HUES6 (cell line): ENCODE results near the gene DGKQ.
"Not testable (repeated sequence)": the region's sequence is repeated elsewhere in the genome, so short reads cannot be mapped to it uniquely, and the experiment has no call there.

Experiments used
- H3K27ac ChIP-seq: 2 replicates; pipeline ENCODE4 v1.7.0; 2013; ENCODE audit warnings: low read depth, mild to moderate bottlenecking, low read length, inconsistent platforms
- H3K27me3 ChIP-seq: 2 replicates; pipeline ENCODE4 v1.6.1; 2013; ENCODE audit warnings: low read length; ENCODE audit not compliant: control insufficient read depth, insufficient read depth
- H3K36me3 ChIP-seq: 2 replicates; pipeline ENCODE4 v1.6.1; 2013; ENCODE audit warnings: low read length; ENCODE audit not compliant: control insufficient read depth, insufficient read depth
- H3K4me1 ChIP-seq: 2 replicates; pipeline ENCODE4 v1.6.1; 2013; ENCODE audit warnings: low read length; ENCODE audit not compliant: control insufficient read depth, insufficient read depth
- H3K4me3 ChIP-seq: 2 replicates; pipeline ENCODE4 v1.5.1; 2013; ENCODE audit warnings: low read depth, low read length
- H3K9ac ChIP-seq: one replicate; pipeline ENCODE4 v1.6.1; 2013; ENCODE audit warnings: mild to moderate bottlenecking, low read length
- H3K9me3 ChIP-seq: 2 replicates; pipeline ENCODE4 v1.6.1; 2013; ENCODE audit warnings: low read depth, low read length; ENCODE audit not compliant: control insufficient read depth, insufficient read depth

DGKQ gene

DNA sequence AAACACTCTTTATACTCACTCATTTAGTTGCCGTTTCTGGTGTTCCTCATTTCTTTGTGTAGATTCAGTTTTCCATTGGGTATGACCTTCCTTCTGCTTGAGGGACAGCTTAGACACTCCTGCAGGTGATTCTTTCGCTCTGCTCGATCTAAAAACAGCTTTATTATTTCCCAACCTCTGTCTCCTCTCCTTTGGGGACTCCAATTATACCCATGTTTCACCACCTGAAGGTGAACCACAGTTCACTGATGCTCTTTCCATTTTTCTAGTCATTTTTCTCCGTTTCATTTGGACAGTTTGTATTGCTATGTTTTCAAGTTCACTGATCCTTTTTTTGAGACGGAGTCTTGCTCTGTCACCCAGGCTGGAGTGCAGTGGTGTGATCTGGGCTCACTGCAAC, 33.5 kb upstream of the DGKQ start:
- H3K9me3 ChIP-seq, result peaks cover 3% of the 10 kb centered on the region; the same call in 1 of the 2 replicates
- no peak overlapping the region for H3K9ac ChIP-seq
- peaks cover 22% of the 10 kb centered on the region for H3K4me1 ChIP-seq
- H3K4me3 ChIP-seq, result no peak overlapping the region
- peaks cover 88% of the 10 kb centered on the region for H3K27me3 ChIP-seq
- no peaks in the 10 kb centered on the region for H3K36me3 ChIP-seq
- H3K27ac ChIP-seq, result no peak overlapping the region

DNA sequence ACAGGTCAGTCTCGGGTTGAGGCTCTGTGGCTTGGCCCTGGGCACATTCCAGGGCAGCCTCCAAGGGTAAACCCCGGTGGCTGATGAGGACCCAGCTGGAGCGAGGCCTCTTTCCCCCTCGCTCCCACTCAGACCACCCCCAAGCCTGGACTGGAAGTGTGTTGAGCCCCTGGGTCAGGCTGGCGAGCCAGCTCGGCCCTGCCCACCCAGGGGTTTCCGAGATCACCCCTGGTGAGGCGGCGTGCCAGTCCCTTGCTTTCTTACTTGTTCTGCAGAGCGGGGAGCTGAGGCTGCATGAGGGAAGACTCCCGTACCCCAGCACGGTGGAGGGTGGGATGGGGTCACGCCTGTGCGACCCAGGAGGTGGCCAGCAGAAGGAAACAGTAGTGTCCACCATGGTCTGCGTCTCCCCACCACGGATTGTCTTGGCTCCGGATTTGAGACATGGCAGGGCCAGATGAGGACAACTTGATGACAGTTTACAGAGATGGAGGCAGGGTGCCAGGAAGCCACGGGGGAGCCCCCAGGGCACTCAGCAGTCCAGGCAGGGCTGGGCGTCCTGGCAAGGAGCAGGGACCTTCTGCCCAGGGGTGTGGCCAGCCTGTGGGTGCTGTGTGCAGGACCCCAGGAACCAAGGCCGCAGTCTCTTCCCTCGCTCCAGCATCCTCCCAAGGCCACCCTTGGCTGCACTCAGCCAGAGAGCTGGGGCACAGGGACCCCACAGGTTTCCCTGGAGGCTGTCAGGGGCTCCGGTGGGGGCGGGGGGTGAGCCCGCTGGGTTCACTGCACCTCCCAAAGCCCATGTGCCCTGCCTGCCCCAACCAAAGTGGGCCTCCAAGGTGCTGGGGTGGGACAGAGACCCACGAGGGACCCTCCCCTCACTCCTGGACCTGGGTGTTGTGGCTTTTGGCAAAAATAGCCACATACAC, 31.5 kb upstream of the DGKQ start:
- H3K4me3 ChIP-seq, result no peak overlapping the region
- H3K9me3 ChIP-seq, result peaks cover 3% of the 10 kb centered on the region; the same call in 1 of the 2 replicates
- H3K27me3 ChIP-seq, result peaks cover 95% of the 10 kb centered on the region
- no peak overlapping the region for H3K27ac ChIP-seq
- no peak overlapping the region for H3K9ac ChIP-seq
- peaks cover 13% of the 10 kb centered on the region for H3K4me1 ChIP-seq
- no peaks in the 10 kb centered on the region for H3K36me3 ChIP-seq

DNA sequence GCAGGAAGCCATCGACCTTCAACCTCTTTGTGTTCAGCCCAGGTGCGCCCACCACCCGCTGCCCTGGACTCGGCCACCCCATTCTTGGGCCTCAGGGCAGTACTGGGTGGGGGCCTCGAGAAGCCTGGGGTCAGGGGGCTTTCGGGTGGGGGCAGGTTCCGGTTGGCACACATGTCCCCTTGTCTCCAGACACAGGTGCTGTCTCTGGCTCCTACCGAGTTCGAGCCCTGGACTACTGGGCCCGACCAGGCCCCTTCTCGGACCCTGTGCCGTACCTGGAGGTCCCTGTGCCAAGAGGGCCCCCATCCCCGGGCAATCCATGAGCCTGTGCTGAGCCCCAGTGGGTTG, 30.7 kb upstream of the DGKQ start:
- no peak overlapping the region for H3K9ac ChIP-seq
- peaks cover 99% of the 10 kb centered on the region for H3K27me3 ChIP-seq
- no peaks in the 10 kb centered on the region for H3K36me3 ChIP-seq
- peaks cover 11% of the 10 kb centered on the region for H3K4me1 ChIP-seq
- H3K9me3 ChIP-seq, result peaks cover 3% of the 10 kb centered on the region; the same call in 1 of the 2 replicates
- no peak overlapping the region for H3K27ac ChIP-seq
- no peak overlapping the region for H3K4me3 ChIP-seq

DNA sequence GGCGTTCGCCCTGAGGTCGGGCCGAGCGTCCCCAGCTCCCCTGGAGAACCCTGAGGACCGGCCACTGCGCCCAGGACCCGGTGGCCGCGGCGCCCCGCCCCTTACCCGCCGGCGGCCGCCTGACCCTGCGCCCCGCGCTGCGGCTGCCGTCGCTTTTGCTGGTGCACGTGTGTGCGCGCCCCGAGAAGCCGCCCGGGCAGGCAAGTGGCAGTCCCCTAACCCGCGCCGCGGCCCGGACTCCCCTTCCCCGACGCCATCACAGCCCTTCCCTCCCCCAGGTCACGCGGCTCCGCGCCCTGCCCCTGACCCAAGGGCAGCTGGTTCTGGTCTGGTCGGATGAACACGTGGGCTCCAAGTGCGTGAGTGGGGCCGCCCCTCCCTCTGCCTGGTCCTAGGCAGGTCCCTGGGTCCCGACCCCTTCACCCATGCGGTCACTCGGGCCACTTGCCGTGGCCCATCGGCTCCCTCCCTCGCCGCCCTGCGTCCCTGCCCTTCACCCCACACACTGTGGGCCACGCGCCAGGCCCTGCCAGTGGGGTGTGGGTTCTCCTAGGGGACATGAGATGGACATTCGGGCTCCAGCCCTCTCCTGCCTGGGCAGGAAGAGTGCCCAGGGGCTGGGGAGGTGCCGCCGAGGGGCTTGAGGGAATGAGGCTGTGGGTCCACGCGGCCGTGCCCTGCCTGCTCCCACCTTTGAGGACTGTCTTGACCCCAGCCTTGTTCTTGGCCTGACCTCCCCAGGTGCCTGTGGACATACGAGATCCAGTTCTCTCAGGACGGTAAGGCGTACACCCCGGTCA, 30.1 kb upstream of the DGKQ start:
- Histone ChIP-seq H3K4me1 (peaks cover 10% of the 10 kb centered on the region), H3K4me3 (peak overlapping the region; percentile 32; the same call in 1 of the 2 replicates), H3K36me3 (no peaks in the 10 kb centered on the region), H3K9me3 (peaks cover 3% of the 10 kb centered on the region; the same call in 1 of the 2 replicates), H3K27ac (no peak overlapping the region), H3K27me3 (peaks cover 98% of the 10 kb centered on the region), H3K9ac (no peak overlapping the region)

DNA sequence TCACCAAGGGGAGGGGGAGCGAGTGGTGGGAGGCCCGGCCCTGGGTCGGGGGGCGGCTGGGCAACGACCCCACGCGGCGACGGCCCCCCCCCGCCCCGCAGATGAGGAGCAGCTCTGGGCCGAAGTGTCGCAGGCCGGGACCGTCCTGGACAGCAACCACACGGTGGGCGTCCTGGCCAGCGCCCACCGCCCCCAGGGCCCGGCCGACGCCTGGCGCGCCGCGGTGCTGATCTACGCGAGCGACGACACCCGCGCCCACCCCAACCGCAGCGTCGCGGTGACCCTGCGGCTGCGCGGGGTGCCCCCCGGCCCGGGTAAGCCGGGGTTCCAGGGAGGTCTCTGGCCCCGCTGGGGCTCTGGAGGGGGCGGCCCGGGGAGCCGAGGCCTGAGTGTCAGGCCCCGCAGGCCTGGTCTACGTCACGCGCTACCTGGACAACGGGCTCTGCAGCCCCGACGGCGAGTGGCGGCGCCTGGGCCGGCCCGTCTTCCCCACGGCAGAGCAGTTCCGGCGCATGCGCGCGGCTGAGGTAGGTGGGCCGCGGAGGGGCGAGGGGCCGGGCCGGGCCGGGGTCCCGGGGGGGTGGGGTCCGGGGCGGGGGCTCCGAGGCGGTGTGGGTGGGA, 29.4 kb upstream of the DGKQ start:
- Histone ChIP-seq H3K27me3 (peaks cover 98% of the 10 kb centered on the region), H3K27ac (no peak overlapping the region), H3K9me3 (peaks cover 3% of the 10 kb centered on the region; the same call in 1 of the 2 replicates), H3K4me3 (peak overlapping the region; percentile 56), H3K36me3 (no peaks in the 10 kb centered on the region), H3K4me1 (peaks cover 12% of the 10 kb centered on the region), H3K9ac (no peak overlapping the region)

DNA sequence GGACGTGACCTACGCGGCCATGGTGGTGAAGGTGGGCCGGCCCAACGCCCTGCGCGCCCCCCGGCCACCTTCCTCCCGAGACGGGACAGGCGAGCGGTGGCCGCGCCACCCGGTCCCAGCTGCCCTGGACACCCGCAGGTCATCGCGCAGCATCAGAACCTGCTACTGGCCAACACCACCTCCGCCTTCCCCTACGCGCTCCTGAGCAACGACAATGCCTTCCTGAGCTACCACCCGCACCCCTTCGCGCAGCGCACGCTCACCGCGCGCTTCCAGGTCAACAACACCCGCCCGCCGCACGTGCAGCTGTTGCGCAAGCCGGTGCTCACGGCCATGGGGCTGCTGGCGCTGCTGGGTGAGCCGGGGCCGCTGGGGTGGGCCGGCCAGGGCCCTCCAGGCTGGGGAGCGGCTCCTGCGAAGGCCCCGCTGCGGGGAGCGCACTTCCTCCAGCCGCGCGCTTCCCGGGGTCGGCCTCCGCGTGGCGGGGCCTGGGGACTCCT, 28.8 kb upstream of the DGKQ start:
- Histone ChIP-seq H3K4me3 (peak overlapping the region; percentile 56), H3K27me3 (peaks cover 98% of the 10 kb centered on the region)

DNA sequence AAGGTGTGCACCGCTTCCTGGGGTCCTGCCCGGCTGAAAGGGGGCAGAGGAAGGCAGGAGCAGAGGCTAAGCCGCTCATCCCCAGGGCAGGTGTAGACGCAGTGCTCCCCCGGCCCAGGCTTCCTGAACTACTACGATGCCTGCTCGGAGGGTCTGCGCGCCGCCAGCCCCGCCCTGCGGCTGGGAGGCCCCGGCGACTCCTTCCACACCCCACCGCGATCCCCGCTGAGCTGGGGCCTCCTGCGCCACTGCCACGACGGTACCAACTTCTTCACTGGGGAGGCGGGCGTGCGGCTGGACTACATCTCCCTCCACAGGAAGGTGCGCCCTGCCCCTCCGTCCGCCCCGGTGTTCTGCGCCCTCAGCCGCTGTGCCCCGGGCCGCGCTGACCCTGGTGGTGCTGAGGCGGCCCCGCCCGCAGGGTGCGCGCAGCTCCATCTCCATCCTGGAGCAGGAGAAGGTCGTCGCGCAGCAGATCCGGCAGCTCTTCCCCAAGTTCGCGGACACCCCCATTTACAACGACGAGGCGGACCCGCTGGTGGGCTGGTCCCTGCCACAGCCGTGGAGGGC, 28.3 kb upstream of the DGKQ start:
- no peak overlapping the region for H3K27ac ChIP-seq
- H3K9ac ChIP-seq, result no peak overlapping the region

More for the DNA sequence above, 28.8 kb upstream of the DGKQ start:
- Histone ChIP-seq H3K9ac (no peak overlapping the region), H3K4me1 (peaks cover 14% of the 10 kb centered on the region), H3K27ac (no peak overlapping the region), H3K36me3 (no peaks in the 10 kb centered on the region), H3K9me3 (peaks cover 3% of the 10 kb centered on the region; the same call in 1 of the 2 replicates)

DNA sequence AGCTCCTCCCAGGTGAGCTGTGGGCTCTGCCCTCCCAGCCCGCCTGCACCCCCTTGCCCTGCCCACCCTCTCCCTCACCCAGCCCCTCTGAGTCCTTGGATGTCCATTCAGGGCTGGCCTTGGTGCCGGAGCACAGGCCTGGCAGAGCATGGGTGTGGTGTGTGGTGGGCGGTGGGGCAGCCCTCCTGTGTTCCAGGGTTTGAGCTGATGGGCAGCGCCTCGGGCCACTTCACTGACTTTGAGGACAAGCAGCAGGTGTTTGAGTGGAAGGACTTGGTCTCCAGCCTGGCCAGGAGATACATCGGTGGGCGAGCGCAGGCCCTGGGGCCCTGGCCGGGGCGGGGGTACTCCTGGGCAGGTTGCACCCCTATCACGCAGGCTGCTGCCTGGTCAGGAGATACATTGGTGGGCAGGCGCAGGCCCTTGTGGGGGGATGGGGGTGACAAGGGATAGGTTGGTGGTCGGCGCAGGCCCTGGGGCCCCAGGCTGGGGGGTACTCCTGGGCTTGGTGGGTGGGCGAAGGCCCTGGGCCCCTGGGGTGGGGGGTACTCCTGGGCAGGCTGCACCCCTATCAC, 27.4 kb upstream of the DGKQ start:
- H3K36me3 ChIP-seq, result no peaks in the 10 kb centered on the region
- no peak overlapping the region for H3K9ac ChIP-seq
- H3K27me3 ChIP-seq, result peaks cover 98% of the 10 kb centered on the region
- H3K4me1 ChIP-seq, result peaks cover 14% of the 10 kb centered on the region
- H3K27ac ChIP-seq, result no peak overlapping the region
- no peak overlapping the region for H3K4me3 ChIP-seq
- H3K9me3 ChIP-seq, result no peaks in the 10 kb centered on the region

More for the DNA sequence above, 28.3 kb upstream of the DGKQ start:
- peak overlapping the region; percentile 56 for H3K4me3 ChIP-seq
- H3K27me3 ChIP-seq, result peaks cover 97% of the 10 kb centered on the region
- H3K36me3 ChIP-seq, result no peaks in the 10 kb centered on the region
- H3K4me1 ChIP-seq, result peaks cover 14% of the 10 kb centered on the region
- H3K9me3 ChIP-seq, result no peaks in the 10 kb centered on the region

DNA sequence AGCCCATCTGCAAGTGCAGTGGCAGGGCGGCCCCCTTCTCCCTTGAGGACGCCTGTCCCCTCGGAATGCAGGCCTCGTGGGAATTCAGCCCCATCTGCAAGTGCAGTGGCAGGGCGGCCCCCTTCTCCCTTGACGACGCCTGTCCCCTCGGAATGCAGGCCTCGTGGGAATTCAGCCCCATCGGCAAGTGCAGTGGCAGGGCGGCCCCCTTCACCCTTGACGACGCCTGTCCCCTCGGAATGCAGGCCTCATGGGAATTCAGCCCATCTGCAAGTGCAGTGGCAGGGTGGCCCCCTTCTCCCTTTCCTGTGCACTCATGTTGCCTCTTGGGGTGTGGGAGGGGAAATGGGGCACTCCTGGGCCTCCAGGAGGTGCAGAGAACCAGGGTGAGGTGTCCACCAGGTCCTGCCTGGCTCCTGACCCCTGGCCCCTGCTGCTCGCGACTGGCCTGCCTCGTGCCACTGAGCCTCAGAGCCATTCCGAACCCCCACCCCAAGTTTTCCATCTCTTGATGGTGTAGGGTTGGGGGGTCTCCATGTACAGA, 26.6 kb upstream of the DGKQ start:
- peaks cover 96% of the 10 kb centered on the region for H3K27me3 ChIP-seq
- no peak overlapping the region for H3K4me3 ChIP-seq
- H3K36me3 ChIP-seq, result no peaks in the 10 kb centered on the region
- H3K9ac ChIP-seq, result no peak overlapping the region
- H3K9me3 ChIP-seq, result no peaks in the 10 kb centered on the region
- no peak overlapping the region for H3K27ac ChIP-seq
- H3K4me1 ChIP-seq, result peaks cover 14% of the 10 kb centered on the region

DNA sequence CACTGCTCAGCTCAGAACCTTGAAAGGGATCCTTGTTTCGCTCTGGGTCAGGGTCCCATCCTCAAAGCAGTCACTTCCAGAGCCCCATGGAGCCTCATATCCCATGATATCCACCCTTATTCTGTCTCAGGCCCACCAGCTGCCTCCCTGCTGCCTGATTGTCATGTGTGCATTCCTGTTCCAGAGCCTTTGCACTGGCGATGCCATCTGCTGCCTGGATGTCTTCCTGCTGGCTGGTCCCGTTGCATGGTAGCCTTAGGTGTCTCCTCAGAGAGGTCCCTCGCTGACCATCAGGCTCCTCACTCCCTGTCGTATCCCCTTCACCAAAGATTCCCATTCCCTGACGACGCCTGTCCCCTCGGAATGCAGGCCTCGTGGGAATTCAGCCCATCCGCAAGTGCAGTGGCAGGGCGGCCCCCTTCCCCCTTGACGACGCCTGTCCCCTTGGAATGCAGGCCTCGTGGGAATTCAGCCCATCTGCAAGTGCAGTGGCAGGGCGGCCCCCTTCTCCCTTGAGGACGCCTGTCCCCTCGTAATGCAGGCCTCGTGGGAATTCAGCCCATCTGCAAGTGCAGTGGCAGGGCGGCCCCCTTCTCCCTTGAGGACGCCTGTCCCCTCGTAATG, 26.0 kb upstream of the DGKQ start:
- H3K4me1 ChIP-seq, result peaks cover 14% of the 10 kb centered on the region
- H3K9ac ChIP-seq, H3K27ac ChIP-seq, H3K36me3 ChIP-seq, H3K9me3 ChIP-seq, H3K4me3 ChIP-seq: not testable (repeated sequence)
- H3K27me3 ChIP-seq, result peaks cover 90% of the 10 kb centered on the region
